GM11168 (cell line): Measurements from ENCODE around the gene DAZAP1.

ENCODE experiments used
- in situ Hi-C: fragments of 300-500 bp; cut with MboI; formaldehyde crosslinking; loops from one replicate; pipeline ENCODE4 v1.12.0; 2022; ENCODE audit warnings: low sequenced_read_pairs; ENCODE audit not compliant: unreplicated experiment

Gene DAZAP1

GRCh38 chr19:1421958-1422305 is 14.5 kb downstream of the DAZAP1 start:
- in situ Hi-C loops, result no loop called here

DNA sequence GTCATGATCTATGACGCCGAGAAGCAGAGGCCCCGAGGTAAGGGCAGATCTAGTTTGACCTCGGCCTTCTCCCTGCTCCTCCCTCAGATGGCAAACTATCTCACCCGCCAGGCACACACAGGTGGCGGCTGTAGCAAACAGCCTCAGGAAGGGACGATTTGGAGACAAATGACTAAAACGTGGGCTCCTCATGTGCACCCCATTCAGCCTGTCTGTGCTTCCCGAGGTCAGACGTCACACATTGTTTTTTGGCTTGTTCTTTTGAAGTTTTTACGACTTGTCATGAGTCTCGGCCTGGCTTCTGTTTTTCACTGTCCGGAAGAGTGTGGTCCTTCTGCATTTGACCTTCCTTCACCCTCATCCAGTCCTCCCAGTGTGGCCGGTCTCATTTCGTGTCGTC is 15.0 kb downstream of the DAZAP1 start:
- in situ Hi-C loops, result no loop called here

- in situ Hi-C loops, result no loop called here
Measured at GRCh38 chr19:1422943-1423342, 15.6 kb downstream of the DAZAP1 start.

DNA sequence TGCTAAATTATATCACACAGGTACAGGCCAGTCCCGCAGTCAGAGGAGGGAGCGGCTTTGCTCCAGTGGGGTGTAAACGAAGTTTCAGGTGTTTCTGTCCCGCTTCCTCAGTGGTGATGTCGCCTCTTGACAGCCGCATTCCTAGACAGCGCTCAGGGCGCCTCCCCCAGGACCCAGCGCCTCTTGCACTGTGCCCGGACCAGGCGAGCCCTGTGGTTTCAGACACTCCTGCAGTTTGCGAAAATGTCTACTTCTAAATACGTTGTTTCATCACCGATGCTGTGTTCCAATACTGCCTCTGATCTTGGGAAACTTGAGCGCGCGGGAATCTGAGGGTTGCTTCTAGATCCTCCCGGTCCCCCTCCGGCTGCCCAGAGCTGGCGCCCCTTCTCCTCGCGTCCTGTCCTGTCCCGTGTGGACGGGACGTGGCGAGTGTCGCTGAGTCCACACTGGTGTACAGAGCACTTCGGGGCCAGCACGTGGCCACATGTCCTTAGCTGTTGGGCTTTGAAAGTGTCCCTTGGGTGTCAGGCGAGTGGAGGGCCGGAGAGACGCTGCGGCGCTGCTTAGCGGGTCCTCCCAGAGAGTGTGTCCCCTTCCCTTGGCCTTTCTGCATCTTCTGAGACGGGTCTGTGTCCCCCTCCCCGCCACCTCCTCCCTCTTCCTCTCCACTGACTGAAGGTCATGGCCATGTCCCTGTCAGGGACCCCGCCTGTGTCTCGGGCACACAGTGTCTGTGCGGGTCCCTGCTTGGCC is 16.2 kb downstream of the DAZAP1 start:
- in situ Hi-C loops, result no loop called here

DNA sequence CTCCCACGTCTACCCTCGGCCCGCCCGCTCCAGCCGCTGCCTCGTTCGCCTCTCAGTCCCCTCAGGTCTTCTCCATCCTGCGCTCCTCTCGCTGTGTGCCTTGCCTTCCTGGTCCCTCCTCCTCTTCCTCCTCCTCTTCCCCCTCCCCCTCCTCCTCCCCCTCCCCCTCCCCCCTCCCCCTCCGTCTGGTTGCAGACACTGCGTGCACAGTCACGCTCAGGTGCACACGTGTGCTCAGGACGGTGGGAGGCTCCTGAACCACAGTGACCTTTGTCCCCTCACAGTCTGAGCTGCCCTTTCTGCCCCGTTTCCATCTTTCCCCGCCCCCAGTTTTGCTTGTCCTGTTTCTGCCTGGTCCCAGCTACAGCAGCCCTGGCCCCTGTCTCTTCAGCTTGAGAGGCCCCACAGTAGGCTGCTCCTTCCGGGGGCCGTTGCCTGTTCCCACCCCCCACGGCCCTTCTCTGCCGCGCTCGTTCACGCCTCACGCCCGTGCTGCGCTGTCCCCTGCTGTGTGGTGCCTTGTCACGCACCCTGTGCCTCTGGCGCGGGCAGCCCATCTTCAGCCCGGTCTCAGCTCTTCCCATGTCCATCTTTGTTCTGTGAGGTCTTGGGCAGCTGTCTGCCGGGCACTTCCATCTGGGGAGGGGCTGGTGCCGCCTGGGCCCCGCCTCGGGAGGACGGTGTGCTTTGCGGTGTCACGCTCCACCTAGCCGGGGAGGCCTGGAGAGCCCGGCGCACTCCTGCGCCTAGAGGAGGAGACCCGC is 17.0 kb downstream of the DAZAP1 start:
- in situ Hi-C loops, result no loop called here

DNA sequence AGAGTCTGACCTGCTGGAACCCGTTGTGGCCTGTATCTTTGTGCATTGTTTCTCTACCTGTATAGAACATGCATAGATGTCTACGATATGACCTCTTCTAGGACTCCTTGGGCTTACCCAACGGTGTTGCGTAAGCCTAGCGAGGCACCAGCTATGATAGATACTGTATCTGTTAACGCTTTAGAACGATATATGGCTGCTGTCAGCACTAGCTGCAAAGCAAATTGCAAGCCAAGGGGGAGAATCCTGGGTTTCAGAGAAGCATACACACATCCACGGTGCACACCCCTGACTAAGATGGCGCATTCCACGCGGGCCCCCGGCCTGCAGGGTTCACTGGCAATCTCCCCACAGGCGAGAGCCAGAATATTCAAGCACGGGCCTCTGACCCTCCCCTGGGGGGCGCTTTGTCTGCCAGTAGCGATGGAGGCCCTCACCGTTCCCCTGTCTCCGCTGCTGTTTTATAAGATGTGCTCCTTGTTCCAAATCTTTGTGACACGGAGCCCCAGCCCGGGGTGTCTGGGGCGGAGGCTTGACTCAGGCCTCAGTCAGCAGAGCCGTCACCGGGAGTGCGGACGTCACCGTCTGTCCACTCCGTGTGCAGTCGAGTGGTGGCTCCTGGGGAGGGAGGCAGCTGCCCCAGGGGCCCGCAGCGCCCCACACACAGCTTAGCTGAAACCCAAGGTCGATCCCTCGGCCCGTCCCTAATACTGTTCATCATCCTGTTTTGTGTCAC is 17.9 kb downstream of the DAZAP1 start:
- in situ Hi-C loops, result no loop called here

DNA sequence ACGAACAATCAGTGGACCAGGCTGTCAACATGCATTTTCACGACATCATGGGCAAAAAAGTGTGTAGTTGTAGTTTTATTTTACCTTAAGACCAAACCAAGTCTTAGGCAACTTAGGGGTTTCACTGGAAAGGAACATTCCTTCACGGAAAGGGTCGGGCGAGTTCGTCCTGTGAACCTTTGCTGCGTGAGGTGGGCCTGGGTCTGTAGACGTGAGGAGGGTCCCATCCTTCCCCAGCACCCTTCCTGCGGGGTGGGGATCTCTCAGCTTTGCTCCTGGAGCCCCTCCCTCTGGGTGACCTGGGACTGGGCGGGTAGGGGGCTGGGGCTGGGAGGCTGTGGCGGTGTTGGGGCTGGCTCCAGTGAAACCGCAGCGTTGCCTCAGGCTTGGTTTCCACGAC is 18.5 kb downstream of the DAZAP1 start:
- in situ Hi-C loops, result no loop called here

DNA sequence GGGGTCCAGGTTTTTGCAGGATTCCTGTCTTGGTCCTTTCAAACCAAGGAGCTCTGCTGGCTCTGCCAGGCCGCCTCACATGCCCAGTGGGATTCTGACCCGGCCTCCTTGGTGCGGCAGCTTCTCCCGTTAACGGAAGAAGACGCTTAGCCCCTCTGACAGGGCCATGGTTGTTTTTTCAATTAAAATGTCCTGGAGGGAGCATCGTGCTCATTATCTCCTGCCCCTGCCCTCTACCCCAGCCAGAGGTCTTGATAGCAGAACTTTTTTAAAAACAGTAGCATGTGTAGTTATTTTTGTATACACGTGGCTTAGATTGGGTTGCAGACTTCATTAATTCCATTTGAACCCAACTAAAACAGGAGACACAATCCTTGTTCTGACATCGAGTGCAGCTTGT is 19.4 kb downstream of the DAZAP1 start:
- in situ Hi-C loops, result no loop called here

DNA sequence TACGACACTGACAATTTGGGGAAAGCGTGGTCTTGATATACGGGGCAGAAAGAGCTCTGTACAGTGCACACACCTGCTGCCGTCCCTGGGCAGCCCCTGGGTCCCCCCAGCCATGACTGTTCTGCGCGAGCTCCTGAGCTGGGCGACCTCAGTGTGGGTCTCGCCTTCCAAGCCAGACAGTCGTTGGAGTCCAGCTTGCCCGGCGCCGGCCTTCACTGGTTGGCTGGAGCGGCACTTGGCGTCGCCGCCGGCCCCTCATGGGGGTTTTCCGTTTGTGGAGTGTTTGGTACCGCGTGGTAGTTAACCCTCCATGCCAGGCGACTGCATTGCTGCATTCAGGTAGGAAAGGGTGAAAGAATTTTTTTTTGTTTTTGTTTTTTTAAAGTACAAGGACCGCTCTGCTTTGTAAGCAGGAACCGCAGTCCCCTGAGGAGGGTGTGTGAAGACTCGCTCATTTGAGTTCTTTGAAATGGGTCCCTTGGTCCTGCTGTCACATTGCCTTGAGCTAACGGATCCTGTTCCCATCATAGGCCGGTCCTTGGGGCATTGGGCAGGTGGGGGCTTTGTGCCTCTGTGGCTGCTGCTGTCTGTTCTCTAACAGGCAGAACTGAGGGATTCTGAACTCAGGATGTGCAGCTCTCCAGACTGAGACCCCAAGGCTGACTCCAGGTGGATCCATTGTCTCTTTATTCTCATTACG is 20.0 kb downstream of the DAZAP1 start:
- in situ Hi-C loops, result no loop called here

GRCh38 chr19:1428738-1429391 is 21.5 kb downstream of the DAZAP1 start:
- in situ Hi-C loops, result no loop called here

DNA sequence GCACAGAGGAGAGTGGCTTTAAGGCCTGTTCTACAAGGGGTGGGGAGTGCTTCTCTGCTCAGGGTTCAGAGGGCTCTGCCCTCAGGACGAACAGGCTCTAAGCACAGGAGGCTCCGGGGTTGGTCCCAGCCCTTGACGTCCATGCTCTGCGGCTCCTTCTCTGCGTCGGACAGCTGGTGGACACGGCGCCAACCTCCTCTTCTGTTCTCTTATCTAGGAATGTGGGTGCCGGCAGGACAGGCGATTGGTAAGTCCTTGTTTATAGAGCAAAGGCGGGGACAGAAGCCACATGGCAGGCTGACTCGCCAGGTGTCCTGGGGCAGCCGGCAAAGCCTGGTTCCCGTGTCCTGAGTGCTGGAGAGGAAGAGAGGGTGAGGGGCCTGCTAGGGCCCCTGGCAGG is 22.4 kb downstream of the DAZAP1 start:
- in situ Hi-C loops, result no loop called here

GRCh38 chr19:1430246-1430645 is 22.9 kb downstream of the DAZAP1 start:
- in situ Hi-C loops, result no loop called here

- in situ Hi-C loops, result no loop called here
Measured at GRCh38 chr19:1431759-1432506, 24.5 kb downstream of the DAZAP1 start.

GRCh38 chr19:1432507-1432887 is 25.1 kb downstream of the DAZAP1 start:
- in situ Hi-C loops, result no loop called here

DNA sequence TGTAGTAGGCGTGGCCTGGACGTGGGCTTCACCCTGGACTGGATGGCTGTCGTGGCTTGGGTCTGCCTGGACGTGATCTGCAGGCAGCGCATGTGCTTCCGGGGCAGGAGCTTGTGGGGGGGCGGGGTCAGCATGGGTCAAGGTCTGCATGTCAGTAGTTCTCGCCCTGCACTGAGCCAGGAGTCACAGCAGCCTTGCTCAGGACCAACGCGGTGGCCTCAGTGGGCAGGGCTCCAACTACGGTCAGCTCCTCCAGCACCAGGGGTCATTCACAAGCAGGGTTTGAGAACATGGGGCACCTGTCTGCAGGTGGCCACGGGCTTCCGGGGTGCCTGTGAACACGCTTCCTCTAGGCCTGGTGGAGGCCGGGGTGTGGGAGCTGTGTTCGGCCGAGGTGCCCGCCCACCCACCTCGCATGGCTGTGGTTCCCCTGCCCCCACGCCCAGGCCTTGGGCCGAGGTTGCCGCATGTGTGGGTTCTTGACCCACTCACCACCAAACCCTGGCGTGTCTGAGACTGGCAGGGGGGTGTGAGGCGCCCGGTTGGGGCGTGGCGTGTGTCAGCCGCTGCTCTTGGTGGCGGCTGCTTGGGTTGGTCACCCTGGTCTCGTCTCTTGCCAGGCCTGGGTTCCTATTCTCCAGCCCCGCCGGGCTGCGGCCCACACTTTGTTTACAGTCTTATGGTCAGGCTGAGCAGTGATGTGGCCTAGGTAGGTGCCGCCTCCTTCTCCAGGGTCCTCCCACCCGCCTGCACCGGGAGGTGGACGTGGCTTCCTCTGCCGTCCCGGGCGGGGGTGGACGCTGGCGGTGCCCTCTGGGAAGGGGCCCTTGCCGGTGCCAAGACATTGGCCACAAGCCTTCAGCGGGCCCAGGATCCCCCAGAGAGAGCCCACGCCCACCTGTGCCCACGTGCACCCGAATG is 26.0 kb downstream of the DAZAP1 start:
- in situ Hi-C loops, result no loop called here

GRCh38 chr19:1434040-1434366 is 26.6 kb downstream of the DAZAP1 start:
- in situ Hi-C loops, result no loop called here

GRCh38 chr19:1434577-1435060 is 27.2 kb downstream of the DAZAP1 start:
- in situ Hi-C loops, result no loop called here

DNA sequence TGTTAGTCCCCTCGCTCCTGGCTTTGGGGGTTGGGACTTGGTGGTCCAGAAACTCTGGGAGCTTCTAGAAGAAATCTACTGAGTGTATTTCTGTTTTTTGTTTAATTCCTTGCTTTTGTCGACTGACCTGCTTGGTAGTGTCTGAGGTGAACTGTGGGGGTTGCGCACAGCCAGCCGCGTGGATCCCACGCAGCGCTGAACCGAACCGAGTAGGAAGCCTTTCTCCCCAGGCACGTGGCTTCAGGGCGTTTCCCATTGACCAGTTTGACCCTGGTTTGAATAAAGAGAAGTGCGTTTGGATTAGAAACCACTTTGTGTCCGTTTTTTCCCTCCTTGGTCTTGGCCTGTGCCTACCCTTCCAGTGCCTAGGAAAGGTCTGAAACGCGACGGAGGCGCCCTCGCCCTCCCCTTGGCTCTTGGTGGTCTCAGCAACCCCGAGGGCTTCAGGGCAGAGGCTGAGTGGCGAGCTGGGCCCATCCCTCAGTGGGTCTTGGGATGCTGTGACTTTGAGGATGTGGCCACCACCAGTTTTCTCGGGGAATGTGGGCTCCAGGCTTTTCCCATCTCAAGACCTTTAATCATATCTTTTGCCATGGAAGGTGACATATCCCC is 28.1 kb downstream of the DAZAP1 start:
- in situ Hi-C loops, result no loop called here
